ENCODE data around the gene FAM171A1.

DNA sequence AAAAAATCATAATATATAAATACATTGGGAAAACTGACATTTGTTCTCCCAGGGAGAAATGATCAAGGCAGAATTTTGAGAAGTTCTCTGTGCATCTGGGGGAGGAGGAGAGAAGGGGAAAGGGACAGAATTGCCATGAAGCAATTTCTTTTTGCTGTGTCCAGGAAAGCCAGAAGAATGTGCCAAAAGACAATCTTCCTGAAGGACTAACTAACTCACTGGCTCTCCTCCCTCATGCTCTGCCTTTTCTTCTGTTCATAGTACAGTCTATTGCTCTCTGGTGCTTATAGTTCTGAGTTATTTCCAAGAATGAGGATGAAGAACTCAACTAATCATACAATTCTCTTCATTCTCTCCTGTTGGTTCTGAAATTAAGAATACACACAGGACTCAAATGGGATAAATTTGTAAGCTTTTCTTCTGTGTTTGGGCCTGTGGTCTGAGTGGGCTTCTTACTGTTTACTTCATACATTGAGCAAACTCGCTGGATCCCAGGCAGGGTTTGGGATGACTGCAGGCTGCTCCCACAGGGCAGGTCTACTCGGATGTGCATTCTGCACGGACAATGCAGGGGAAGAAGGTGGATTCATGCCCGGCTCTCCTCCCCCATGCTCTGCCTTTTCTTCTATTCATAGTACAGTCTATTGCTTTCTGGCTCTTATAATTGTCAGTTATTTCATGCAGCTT lies 22.2 kb upstream of the FAM171A1 start:
- no peak for TF ChIP-seq POLR2A (IDR thresholded peaks at IDR 0.05; ENCODE audit: low read length)
- no peak for TF ChIP-seq GATA1 (IDR thresholded peaks at IDR 0.05; ENCODE audit: low read depth, low read length)

All from erythroblast (primary cell).